RWPE2 (cell line): ENCODE results near the gene CUBN.

Experiments
- ATAC-seq: fragments of 200-7000 bp; cut with Tn5 transposase; 3 replicates; pipeline ENCODE4 v1.9.1; 2021; ENCODE audit warnings: low read depth
- DNase-seq: peaks from one replicate; pipeline ENCODE4 v3.0.0-alpha.2; 2020; ENCODE audit warnings: low spot score
- H3K27ac ChIP-seq: fragments of 450-650 bp; 2 replicates; pipeline ENCODE4 v1.5.1; 2017; ENCODE audit warnings: mild to moderate bottlenecking; ENCODE audit not compliant: poor library complexity, severe bottlenecking
- H3K27me3 ChIP-seq: fragments of 250-450 bp; sonication (Bioruptor Pico); 2 replicates; pipeline ENCODE4 v1.5.1; 2021; ENCODE audit warnings: mild to moderate bottlenecking, moderate library complexity; ENCODE audit not compliant: insufficient read depth, poor library complexity, severe bottlenecking
- H3K36me3 ChIP-seq: fragments of 250-450 bp; sonication (Bioruptor Pico); 2 replicates; pipeline ENCODE4 v1.5.1; 2020; ENCODE audit warnings: low read depth, mild to moderate bottlenecking, moderate library complexity
- H3K4me1 ChIP-seq: fragments of 250-450 bp; sonication (Bioruptor Pico); 2 replicates; pipeline ENCODE4 v1.5.1; 2021; ENCODE audit warnings: mild to moderate bottlenecking, moderate library complexity; ENCODE audit not compliant: insufficient read depth, poor library complexity, severe bottlenecking
- H3K4me3 ChIP-seq: fragments of 250-450 bp; sonication (Bioruptor Pico); 2 replicates; pipeline ENCODE4 v1.5.1; 2021; ENCODE audit warnings: mild to moderate bottlenecking, moderate library complexity; ENCODE audit not compliant: severe bottlenecking
- H3K9me3 ChIP-seq: fragments of 250-450 bp; sonication (Bioruptor Pico); 2 replicates; pipeline ENCODE4 v1.5.1; 2021; ENCODE audit warnings: mild to moderate bottlenecking, moderate library complexity; ENCODE audit not compliant: severe bottlenecking
- TF ChIP-seq, protein P1 (sequence below): fragments of 450-650 bp; IDR thresholded peaks from one replicate; pipeline ENCODE4 v1.5.1; 2017; ENCODE audit warnings: mild to moderate bottlenecking, moderate library complexity; ENCODE audit not compliant: poor library complexity, severe bottlenecking

Gene CUBN

DNA sequence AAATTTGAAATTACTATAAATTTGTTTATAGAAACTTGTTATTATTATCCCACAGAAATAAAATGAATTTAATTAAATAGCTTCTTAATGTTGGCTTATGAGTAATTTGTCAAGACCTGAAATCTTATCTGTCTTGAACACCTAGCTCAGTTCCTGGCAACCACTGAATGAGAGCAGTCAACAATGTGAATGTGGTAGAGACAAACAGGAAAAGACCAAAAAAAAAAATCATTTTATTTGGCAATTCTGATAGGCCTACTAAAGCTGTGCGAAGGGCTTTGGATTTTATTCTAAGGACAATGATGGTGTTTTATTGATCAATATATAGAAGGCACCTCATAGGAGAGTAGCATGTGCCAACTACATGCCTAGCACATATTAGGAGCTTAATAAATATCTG is 184.6 kb downstream of the CUBN start:
- H3K4me1 ChIP-seq: no peaks in the 10 kb centered on the region
- ATAC-seq (no peak), DNase-seq (no peak)
- no peaks in the 10 kb centered on the region for H3K27me3 ChIP-seq
- no peaks in the 10 kb centered on the region for H3K36me3 ChIP-seq
- H3K9me3 ChIP-seq: no peaks in the 10 kb centered on the region
- H3K4me3 ChIP-seq: no peak overlapping the region
- TF ChIP-seq, protein P1, sequence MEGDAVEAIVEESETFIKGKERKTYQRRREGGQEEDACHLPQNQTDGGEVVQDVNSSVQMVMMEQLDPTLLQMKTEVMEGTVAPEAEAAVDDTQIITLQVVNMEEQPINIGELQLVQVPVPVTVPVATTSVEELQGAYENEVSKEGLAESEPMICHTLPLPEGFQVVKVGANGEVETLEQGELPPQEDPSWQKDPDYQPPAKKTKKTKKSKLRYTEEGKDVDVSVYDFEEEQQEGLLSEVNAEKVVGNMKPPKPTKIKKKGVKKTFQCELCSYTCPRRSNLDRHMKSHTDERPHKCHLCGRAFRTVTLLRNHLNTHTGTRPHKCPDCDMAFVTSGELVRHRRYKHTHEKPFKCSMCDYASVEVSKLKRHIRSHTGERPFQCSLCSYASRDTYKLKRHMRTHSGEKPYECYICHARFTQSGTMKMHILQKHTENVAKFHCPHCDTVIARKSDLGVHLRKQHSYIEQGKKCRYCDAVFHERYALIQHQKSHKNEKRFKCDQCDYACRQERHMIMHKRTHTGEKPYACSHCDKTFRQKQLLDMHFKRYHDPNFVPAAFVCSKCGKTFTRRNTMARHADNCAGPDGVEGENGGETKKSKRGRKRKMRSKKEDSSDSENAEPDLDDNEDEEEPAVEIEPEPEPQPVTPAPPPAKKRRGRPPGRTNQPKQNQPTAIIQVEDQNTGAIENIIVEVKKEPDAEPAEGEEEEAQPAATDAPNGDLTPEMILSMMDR: no peak
- H3K27ac ChIP-seq: no peak overlapping the region

DNA sequence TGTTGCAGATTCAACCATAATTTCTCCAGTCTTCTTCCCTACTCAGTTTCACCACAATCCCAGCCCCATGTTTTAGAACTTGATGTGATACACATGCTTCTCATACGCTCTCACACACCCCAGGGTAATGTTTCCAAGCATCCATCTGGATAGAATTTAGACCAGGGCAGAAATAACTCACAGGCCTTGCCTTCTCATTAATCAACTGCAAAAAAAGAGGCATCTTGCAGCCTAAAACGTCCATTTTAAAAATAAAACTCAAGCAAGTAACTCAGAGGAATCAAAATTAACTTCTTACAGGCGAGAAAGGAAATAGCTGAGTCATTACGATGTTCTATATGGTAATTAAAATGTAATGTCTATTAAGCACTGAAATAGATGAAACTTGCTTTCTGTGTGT is 185.2 kb downstream of the CUBN start:
- H3K27ac ChIP-seq: no peak overlapping the region
- no peak for ATAC-seq

DNA sequence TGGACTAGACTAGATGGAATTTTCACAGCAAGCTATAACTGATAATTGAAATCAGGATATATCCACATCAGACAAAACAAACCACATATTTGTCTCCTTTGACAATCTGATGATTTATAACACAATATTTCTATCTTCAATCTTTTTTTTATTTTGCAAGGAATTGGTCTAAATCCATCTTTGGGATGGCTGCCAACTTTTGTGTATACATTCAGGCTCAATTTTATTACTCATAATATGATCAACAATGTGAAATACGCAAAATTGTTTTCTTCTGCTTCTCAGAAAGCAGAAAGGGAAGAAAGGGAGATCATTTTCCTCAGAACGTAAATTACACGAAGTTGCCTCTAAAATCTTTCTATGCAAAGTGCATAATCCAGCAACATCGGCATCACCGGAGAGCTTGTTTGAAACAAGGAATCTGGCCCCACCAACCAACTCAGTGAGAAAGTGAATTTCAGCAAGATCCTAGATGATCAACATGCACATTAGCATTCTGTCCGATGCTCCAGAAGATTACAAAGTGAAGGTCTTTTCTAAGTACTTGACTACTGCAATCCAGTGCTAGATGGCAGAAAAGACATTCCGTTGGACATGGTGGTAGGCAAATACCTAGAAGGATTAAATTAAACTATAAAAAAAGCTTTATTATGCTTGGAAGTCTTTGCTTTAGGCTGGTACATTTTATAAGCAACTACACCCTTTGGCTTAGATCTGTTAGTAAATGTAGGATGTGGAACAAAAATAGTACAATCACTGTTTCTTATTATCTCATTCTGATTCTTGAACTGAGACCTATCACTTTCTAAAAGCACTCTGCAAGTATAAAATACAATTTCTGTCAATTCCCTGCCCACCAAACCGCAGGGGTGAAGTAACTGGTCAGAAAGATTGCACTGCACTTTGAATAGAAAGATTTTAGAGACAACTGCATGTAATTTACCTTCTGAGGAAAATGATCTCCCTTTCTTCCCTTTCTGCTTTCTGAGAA is 186.0 kb downstream of the CUBN start:
- Histone ChIP-seq H3K36me3 (no peaks in the 10 kb centered on the region), H3K4me1 (no peaks in the 10 kb centered on the region), H3K27me3 (no peaks in the 10 kb centered on the region), H3K9me3 (no peaks in the 10 kb centered on the region), H3K4me3 (no peak overlapping the region), H3K27ac (no peak overlapping the region)
- no peak for DNase-seq
- no peak for ATAC-seq
- TF ChIP-seq, protein P1: no peak

More for the DNA sequence above, 185.2 kb downstream of the CUBN start:
- no peak for DNase-seq
- Histone ChIP-seq H3K9me3 (no peaks in the 10 kb centered on the region), H3K4me3 (no peak overlapping the region), H3K27me3 (no peaks in the 10 kb centered on the region), H3K36me3 (no peaks in the 10 kb centered on the region), H3K4me1 (no peaks in the 10 kb centered on the region)
- TF ChIP-seq, protein P1: no peak

DNA sequence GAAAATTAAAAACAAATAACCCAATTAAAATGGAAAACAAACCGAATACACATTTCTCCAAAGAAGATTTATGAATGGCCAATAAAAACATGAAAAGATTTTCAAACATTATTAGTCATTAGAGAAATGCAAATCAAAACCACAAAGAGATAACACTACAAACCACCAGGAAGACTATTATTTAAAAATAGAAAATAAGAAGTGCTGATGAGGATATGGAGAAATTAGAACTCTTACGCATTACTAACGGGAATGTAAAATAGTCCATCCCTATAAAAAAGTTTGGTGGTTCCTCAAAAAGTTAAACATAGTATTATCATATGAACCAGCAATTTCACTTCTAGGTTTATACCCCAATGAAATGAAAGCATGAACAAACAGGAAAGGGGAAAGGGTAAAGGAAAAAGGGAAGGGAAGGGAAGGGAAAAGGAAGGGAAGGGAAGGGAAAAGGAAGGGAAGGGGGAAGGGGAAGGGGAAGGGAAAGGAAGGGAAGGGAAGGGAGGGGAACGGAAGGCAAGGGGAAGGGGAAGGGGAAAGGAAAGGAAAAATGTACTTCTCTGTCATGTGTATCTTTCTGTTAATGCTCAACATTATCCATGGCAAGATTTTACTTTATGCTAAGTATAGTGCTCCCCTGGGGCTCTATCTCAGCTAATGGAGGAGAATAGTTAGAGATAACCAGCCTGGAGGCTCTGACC is 187.1 kb downstream of the CUBN start:
- DNase-seq: no peak
- no peak for ATAC-seq
- Histone ChIP-seq H3K4me3 (no peak overlapping the region), H3K4me1 (no peaks in the 10 kb centered on the region), H3K36me3 (no peaks in the 10 kb centered on the region), H3K27ac (no peak overlapping the region), H3K27me3 (no peaks in the 10 kb centered on the region), H3K9me3 (no peaks in the 10 kb centered on the region)
- TF ChIP-seq, protein P1: no peak
